Transverse colon (tissue), 4 donors: ENCODE measurements around the gene BCL6. TPM values are rescaled to one million over a fixed set of nuclear protein-coding genes. Genes with fewer than 3 reads are reported as not detected.

Experiments
- DNase-seq: peaks from one replicate; pipeline ENCODE4 v3.0.0-alpha.2; 2019
- H3K27ac ChIP-seq, 4 donors: fragments of 200-600 bp; sonication (generic); 2 replicates each; pipeline ENCODE4 v1.5.1; 2016 to 2018; ENCODE audit warnings: inconsistent platforms in 4 of 4
- H3K27me3 ChIP-seq: fragments of 200-600 bp; sonication (generic); 2 replicates; pipeline ENCODE4 v1.5.1; 2017; ENCODE audit warnings: inconsistent platforms
- H3K36me3 ChIP-seq, 4 donors: fragments of 200-600 bp; sonication (generic); 2 replicates each; pipeline ENCODE4 v1.5.1; 2017 to 2019; ENCODE audit warnings: inconsistent platforms in 4 of 4
- H3K4me1 ChIP-seq, 4 donors: fragments of 200-600 bp; sonication (generic); 2 replicates each; pipeline ENCODE4 v1.5.1; 2017 to 2020; ENCODE audit warnings: inconsistent platforms in 4 of 4
- H3K4me3 ChIP-seq, 4 donors: fragments of 200-600 bp; sonication (generic); 1 replicate in 1 of 4; 2 replicates in 3 of 4; pipeline versions ENCODE4 v1.5.1 to v1.6.1; 2017 to 2019; ENCODE audit warnings: inconsistent platforms in 4 of 4
- H3K9me3 ChIP-seq, 2 donors: fragments of 200-600 bp; sonication (generic); 2 replicates each; pipeline ENCODE4 v1.5.1; 2017 to 2019; ENCODE audit warnings: inconsistent platforms in 2 of 2
- CTCF ChIP-seq, 5 experiments: fragments of 200-600 bp in 3 of 5; fragments of 450-650 bp in 2 of 5; sonication (generic) in 3 of 5; IDR thresholded peaks; 1 replicate in 2 of 5; 2 replicates in 3 of 5; pipeline ENCODE4 v1.5.1; 2016 to 2017; ENCODE audit warnings: antibody characterized with exemption in 5 of 5, inconsistent platforms in 3 of 5, mild to moderate bottlenecking in 2 of 5, moderate library complexity in 1 of 5
- EP300 ChIP-seq: sonication (generic); formaldehyde crosslinking; IDR thresholded peaks from one replicate; pipeline ENCODE4 v1.6.1; 2017; ENCODE audit warnings: antibody characterized with exemption, low read depth
- POLR2A ChIP-seq: fragments of 450-650 bp; IDR thresholded peaks from one replicate; pipeline ENCODE4 v1.6.1; 2016; ENCODE audit warnings: antibody characterized with exemption, mild to moderate bottlenecking, moderate library complexity
- POLR2AphosphoS5 ChIP-seq, 3 donors: sonication (generic); formaldehyde crosslinking; IDR thresholded peaks; one replicate each; pipeline ENCODE4 v1.6.1; 2016; ENCODE audit warnings: antibody characterized with exemption in 3 of 3
- whole genome bisulfite sequencing, 2 donors: methylation state at CpG; one replicate each; pipeline ENCODE4 v1.1.5; 2018; ENCODE audit warnings: low coverage in 1 of 2; 5-methylcytosine and 5-hydroxymethylcytosine counted together
- in situ Hi-C, 4 donors: fragments of 200-750 bp; cut with MboI; loops; one replicate each; pipeline versions ENCODE4 v1.15.0 to v1.15.1; 2017; ENCODE audit warnings: low sequenced_read_pairs in 3 of 4, low pct_ligation_motif_present in 1 of 4, low pct_unique_long_range_greater_than_20kb in 1 of 4
- intact Hi-C: fragments of 100-400 bp; cut with DNase I; formaldehyde crosslinking; loops from one replicate; pipeline ENCODE4 v1.15.1; 2023; ENCODE audit warnings: low total_unique reads
- total RNA-seq, 4 donors: library from RNA; depleted of rRNA; stranded (reverse); fragments of >200 nt; gene quantifications; one replicate each; pipeline ENCODE4 v1.1.0, GENCODE V29; 2016

Gene BCL6
- total RNA-seq = 10 to 100 TPM; 18.7 to 65.5 (median 32.5) TPM

GRCh38 chr3:187745201-187746058 lies at the start of gene BCL6:
TSS of gene BCL6 (minus strand) at chr3:187745468. CDS start at chr3:187733693, 11,775 bp downstream.
- Histone ChIP-seq H3K9me3 (no peaks in the 10 kb centered on the region), H3K27me3 (no peaks in the 10 kb centered on the region), H3K36me3 (no peaks in the 10 kb centered on the region), H3K4me1 (peaks cover 5 to 57% (median 41%) of the 10 kb centered on the region in 4 donors), H3K4me3 (peak within 1 kb of the TSS; percentile 53 to 75 (median 67)), H3K27ac (peak within 1 kb of the TSS; percentile 91 to 99 (median 98))
- TF ChIP-seq POLR2A (peak; percentile 97), CTCF (IDR thresholded peaks at IDR 0.05) (no peak), POLR2AphosphoS5 (IDR thresholded peaks at IDR 0.05) (peak; percentile 98 to 99 (median 98)), EP300 (peak; percentile 96)
- in situ Hi-C loops (loop anchor here (10.0 to 25.0 kb wide), 7 partner anchors 409 to 1392 kb away; partner anchors contain the start of gene LPP (in 2 of the 4)), intact Hi-C loops (loop anchor here (5.0 to 10.0 kb wide), 2 partner anchors 159 to 307 kb away; no protein-coding TSS in a partner anchor)
- 0% methylated on average over 17 to 40 of the region's 40 CpGs for WGBS, 2 donors
- peak; percentile 93 for DNase-seq

- no peak for TF ChIP-seq POLR2A
- TF ChIP-seq CTCF (IDR thresholded peaks at IDR 0.05) = no peak
- no peak for TF ChIP-seq EP300
- no peak for TF ChIP-seq POLR2AphosphoS5 (IDR thresholded peaks at IDR 0.05)
- Histone ChIP-seq H3K27ac (no peak overlapping the region), H3K4me1 (peaks cover 0 to 11% (median 3%) of the 10 kb centered on the region in 4 donors), H3K4me3 (no peak overlapping the region), H3K36me3 (no peaks in the 10 kb centered on the region), H3K27me3 (no peaks in the 10 kb centered on the region), H3K9me3 (no peaks in the 10 kb centered on the region)
- 87 to 90% methylated on average over 2 to 4 of the region's 4 CpGs for WGBS, 2 donors
- in situ Hi-C loops (no loop called here), intact Hi-C loops (no loop called here)
- no peak for DNase-seq
Observed at GRCh38 chr3:187794731-187795130, 49.5 kb upstream of the BCL6 start.

GRCh38 chr3:187793618-187794017 lies 48.4 kb upstream of the BCL6 start:
- Histone ChIP-seq H3K4me3 (no peak overlapping the region), H3K4me1 (peaks cover 0 to 7% (median 2%) of the 10 kb centered on the region in 4 donors), H3K9me3 (no peaks in the 10 kb centered on the region), H3K27me3 (no peaks in the 10 kb centered on the region), H3K27ac (no peak overlapping the region), H3K36me3 (no peaks in the 10 kb centered on the region)
- DNase-seq = no peak
- 89 to 99% methylated on average over 2 of the region's 2 CpGs for WGBS, 2 donors
- in situ Hi-C loops (no loop called here), intact Hi-C loops (no loop called here)
- no peak for TF ChIP-seq POLR2AphosphoS5 (IDR thresholded peaks at IDR 0.05)
- TF ChIP-seq CTCF (IDR thresholded peaks at IDR 0.05) = no peak
- no peak for TF ChIP-seq EP300
- TF ChIP-seq POLR2A = no peak

GRCh38 chr3:187792521-187792920 lies 47.3 kb upstream of the BCL6 start:
- Histone ChIP-seq H3K4me3 (no peak overlapping the region), H3K27me3 (no peaks in the 10 kb centered on the region), H3K27ac (no peak overlapping the region), H3K36me3 (no peaks in the 10 kb centered on the region), H3K4me1 (peaks cover 0 to 7% (median 2%) of the 10 kb centered on the region in 4 donors), H3K9me3 (no peaks in the 10 kb centered on the region)
- WGBS, 2 donors = 88 to 92% methylated on average over 2 to 3 of the region's 3 CpGs
- no peak for TF ChIP-seq CTCF (IDR thresholded peaks at IDR 0.05)
- no peak for TF ChIP-seq EP300
- TF ChIP-seq POLR2AphosphoS5 (IDR thresholded peaks at IDR 0.05) = no peak
- no peak for TF ChIP-seq POLR2A
- no peak for DNase-seq
- in situ Hi-C loops = no loop called here
- intact Hi-C loops = no loop called here
